GM18511 (cell line): Measurements from ENCODE around the gene HOXA2.

ENCODE experiments used
- ATAC-seq: cut with Tn5 transposase; IDR thresholded peaks from one replicate; pipeline ENCODE4 v1.9.1; 2021; ENCODE audit warnings: mild to moderate bottlenecking, moderate library complexity; ENCODE audit not compliant: unreplicated experiment

Gene HOXA2

GRCh38 chr7:27101171-27101956 lies 1.1 kb downstream of the HOXA2 start:
- ATAC-seq, result no peak

- no peak for ATAC-seq
Observed at GRCh38 chr7:27100694-27101170, 1.8 kb downstream of the HOXA2 start.

- ATAC-seq, result no peak
Observed at GRCh38 chr7:27099453-27100370, 2.8 kb downstream of the HOXA2 start.

GRCh38 chr7:27098578-27099451 lies 3.7 kb downstream of the HOXA2 start:
- ATAC-seq, result no peak

- ATAC-seq, result no peak
Observed at GRCh38 chr7:27097686-27098577, 4.6 kb downstream of the HOXA2 start.

GRCh38 chr7:27096768-27097514 lies 5.5 kb downstream of the HOXA2 start:
- ATAC-seq, result peak; percentile 6

- peak; percentile 85 for ATAC-seq
Observed at GRCh38 chr7:27095897-27096767, 6.4 kb downstream of the HOXA2 start, which contains the start of gene HOXA1. Gene HOXA1, minus strand, starts transcription at chr7:27096000. Its CDS starts 88 bp downstream, at chr7:27095912.

- peak; percentile 19 for ATAC-seq
Observed at GRCh38 chr7:27095050-27095896, 7.2 kb downstream of the HOXA2 start.

GRCh38 chr7:27094304-27095049 lies 8.0 kb downstream of the HOXA2 start:
- no peak for ATAC-seq

- ATAC-seq, result no peak
Observed at GRCh38 chr7:27093184-27093895, 9.1 kb downstream of the HOXA2 start.

- no peak for ATAC-seq
Observed at GRCh38 chr7:27092819-27093110, 9.7 kb downstream of the HOXA2 start.

GRCh38 chr7:27091941-27092818 lies 10.3 kb downstream of the HOXA2 start:
- no peak for ATAC-seq

- no peak for ATAC-seq
Observed at GRCh38 chr7:27091105-27091504, 11.4 kb downstream of the HOXA2 start.

- no peak for ATAC-seq
Observed at GRCh38 chr7:27088002-27088922, 14.2 kb downstream of the HOXA2 start.
